ENCODE measurements around the gene ANKRD1. TPM values are rescaled to one million over a fixed set of nuclear protein-coding genes. Genes with fewer than 3 reads are reported as not detected.

Gene ANKRD1
- total RNA-seq (ENCODE audit: low replicate concordance): 1.5 and 315 TPM in 2 replicates

GRCh38 chr10:90920986-90921666 is at the start of gene ANKRD1:
ANKRD1 (minus strand) TSS chr10:90921087; CDS start chr10:90921027, 60 bp downstream.

DNA sequence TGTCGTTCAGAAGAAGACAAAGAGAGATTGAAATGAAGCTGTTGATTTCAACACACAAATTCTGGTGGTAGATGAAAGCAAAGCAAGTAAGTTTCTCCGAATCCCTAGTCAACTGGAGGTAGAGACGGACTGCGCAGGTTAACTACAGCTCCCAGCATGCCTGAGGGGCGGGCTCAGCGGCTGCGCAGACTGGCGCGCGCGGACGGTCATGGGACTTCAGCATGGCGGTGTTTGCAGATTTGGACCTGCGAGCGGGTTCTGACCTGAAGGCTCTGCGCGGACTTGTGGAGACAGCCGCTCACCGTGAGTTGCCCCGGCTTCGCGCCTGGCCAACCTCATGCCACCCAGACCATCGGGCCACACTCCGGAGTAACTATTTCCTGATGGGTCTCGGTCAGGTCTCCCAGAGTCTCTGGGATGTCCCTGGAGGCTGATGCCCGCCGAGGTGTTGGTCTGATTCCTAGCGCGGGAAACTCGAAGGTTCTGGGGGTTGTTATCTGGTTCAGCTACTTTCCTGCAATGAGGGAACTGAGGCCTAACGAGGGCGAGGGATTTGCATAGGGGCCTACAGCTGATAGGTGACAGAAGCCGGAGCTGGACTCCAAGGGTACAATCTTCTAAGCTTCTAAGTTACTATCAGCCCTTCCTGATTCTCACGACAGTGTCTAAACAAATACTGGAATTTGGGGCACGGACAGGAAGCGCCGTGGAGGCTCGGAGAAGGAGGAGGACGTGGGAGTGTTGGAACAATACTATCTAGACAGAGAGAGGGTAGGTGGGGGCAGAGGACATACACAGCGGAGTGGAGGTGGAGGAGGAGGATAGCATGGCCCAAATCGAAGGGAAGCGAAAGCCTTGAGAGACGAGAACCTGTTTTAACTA is 48.9 kb downstream of the ANKRD1 start, which contains the start of gene RPP30:
Gene RPP30 (plus strand): TSS at position 209 of the 882 bp plus-strand sequence. CDS start 13 bp downstream, at position 222.

Other genes starting within 250 kb of the ANKRD1 start
- gene HTR7, start 63.0 kb downstream of the ANKRD1 start, total RNA-seq (ENCODE audit: low replicate concordance): 0.94 and 5.3 TPM in 2 replicates
- gene RPP30, start 49.1 kb downstream of the ANKRD1 start, total RNA-seq (ENCODE audit: low replicate concordance): 16.6 and 28.0 TPM in 2 replicates

Measured in smooth muscle cell of the coronary artery (primary cell).